Mucosa of stomach (tissue), 1 donor: ENCODE data around the gene SNX5.
A peak's percentile ranks its signal among the peaks of the same experiment; 100 is the strongest.

Experiments
- H3K27me3 ChIP-seq: one replicate; pipeline ENCODE4 v1.7.0; 2013; ENCODE audit warnings: mild to moderate bottlenecking, low read length; ENCODE audit not compliant: control insufficient read depth, insufficient read depth
- H3K36me3 ChIP-seq: one replicate; pipeline ENCODE4 v1.7.0; 2013; ENCODE audit warnings: low read length; ENCODE audit not compliant: control insufficient read depth, insufficient read depth
- H3K4me1 ChIP-seq: one replicate; pipeline ENCODE4 v1.7.0; 2013; ENCODE audit warnings: mild to moderate bottlenecking, low read length; ENCODE audit not compliant: control insufficient read depth, insufficient read depth
- H3K4me3 ChIP-seq: one replicate; pipeline ENCODE4 v1.7.0; 2013; ENCODE audit warnings: low read length
- H3K9ac ChIP-seq: one replicate; pipeline ENCODE4 v1.7.0; 2013; ENCODE audit warnings: mild to moderate bottlenecking, low read length, moderate library complexity
- H3K9me3 ChIP-seq: one replicate; pipeline ENCODE4 v1.7.0; 2013; ENCODE audit warnings: mild to moderate bottlenecking, low read length, moderate library complexity; ENCODE audit not compliant: control insufficient read depth
- donor health status: Pancreatic carcinoma.

Gene SNX5

GRCh38 chr20:17968366-17969277 is at the start of gene SNX5, which contains the start of gene MGME1:
TSS of gene SNX5 (minus strand) at chr20:17968794. CDS start at chr20:17968425, 369 bp downstream.
TSS of gene MGME1 (plus strand) at chr20:17969018. CDS start at chr20:17969860, 842 bp downstream.
- Histone ChIP-seq H3K4me1 (peaks cover 41% of the 10 kb centered on the region), H3K27me3 (no peaks in the 10 kb centered on the region), H3K4me3 (peak within 1 kb of the TSS; percentile 83), H3K9me3 (no peaks in the 10 kb centered on the region), H3K36me3 (no peaks in the 10 kb centered on the region), H3K9ac (peak within 1 kb of the TSS; percentile 93)

GRCh38 chr20:18018100-18018499 is 49.5 kb upstream of the SNX5 start:
- Histone ChIP-seq H3K4me1 (no peaks in the 10 kb centered on the region), H3K36me3 (peaks cover 28% of the 10 kb centered on the region), H3K9me3 (no peaks in the 10 kb centered on the region), H3K4me3 (no peak overlapping the region), H3K27me3 (no peaks in the 10 kb centered on the region), H3K9ac (no peak overlapping the region)

GRCh38 chr20:18016772-18017171 is 48.2 kb upstream of the SNX5 start:
- no peak overlapping the region for H3K9ac ChIP-seq
- no peaks in the 10 kb centered on the region for H3K9me3 ChIP-seq
- H3K36me3 ChIP-seq, result peaks cover 15% of the 10 kb centered on the region
- no peaks in the 10 kb centered on the region for H3K4me1 ChIP-seq
- no peak overlapping the region for H3K4me3 ChIP-seq
- no peaks in the 10 kb centered on the region for H3K27me3 ChIP-seq

GRCh38 chr20:18014411-18014810 is 45.8 kb upstream of the SNX5 start:
- Histone ChIP-seq H3K9me3 (no peaks in the 10 kb centered on the region), H3K27me3 (no peaks in the 10 kb centered on the region), H3K4me1 (no peaks in the 10 kb centered on the region), H3K9ac (no peak overlapping the region), H3K4me3 (no peak overlapping the region), H3K36me3 (no peaks in the 10 kb centered on the region)

GRCh38 chr20:18012901-18013300 is 44.3 kb upstream of the SNX5 start:
- Histone ChIP-seq H3K27me3 (no peaks in the 10 kb centered on the region), H3K9ac (no peak overlapping the region), H3K4me3 (no peak overlapping the region), H3K9me3 (no peaks in the 10 kb centered on the region), H3K4me1 (peaks cover 5% of the 10 kb centered on the region), H3K36me3 (no peaks in the 10 kb centered on the region)

- Histone ChIP-seq H3K9me3 (no peaks in the 10 kb centered on the region), H3K4me3 (no peak overlapping the region), H3K27me3 (no peaks in the 10 kb centered on the region), H3K4me1 (peaks cover 13% of the 10 kb centered on the region), H3K9ac (no peak overlapping the region), H3K36me3 (no peaks in the 10 kb centered on the region)
Measured at GRCh38 chr20:18011951-18012645, 43.5 kb upstream of the SNX5 start.

- no peaks in the 10 kb centered on the region for H3K9me3 ChIP-seq
- H3K4me1 ChIP-seq, result peaks cover 16% of the 10 kb centered on the region
- H3K9ac ChIP-seq, result no peak overlapping the region
- no peak overlapping the region for H3K4me3 ChIP-seq
- H3K27me3 ChIP-seq, result no peaks in the 10 kb centered on the region
- H3K36me3 ChIP-seq, result no peaks in the 10 kb centered on the region
Measured at GRCh38 chr20:18011482-18011881, 42.9 kb upstream of the SNX5 start.

- Histone ChIP-seq H3K4me1 (peaks cover 35% of the 10 kb centered on the region), H3K36me3 (no peaks in the 10 kb centered on the region), H3K9me3 (no peaks in the 10 kb centered on the region), H3K4me3 (no peak overlapping the region), H3K27me3 (no peaks in the 10 kb centered on the region), H3K9ac (no peak overlapping the region)
Measured at GRCh38 chr20:18009116-18009515, 40.5 kb upstream of the SNX5 start.

- Histone ChIP-seq H3K9ac (no peak overlapping the region), H3K9me3 (no peaks in the 10 kb centered on the region), H3K4me3 (no peak overlapping the region), H3K36me3 (no peaks in the 10 kb centered on the region), H3K4me1 (peaks cover 37% of the 10 kb centered on the region), H3K27me3 (no peaks in the 10 kb centered on the region)
Measured at GRCh38 chr20:18007534-18008292, 39.1 kb upstream of the SNX5 start.

- no peak overlapping the region for H3K4me3 ChIP-seq
- H3K27me3 ChIP-seq, result no peaks in the 10 kb centered on the region
- peaks cover 40% of the 10 kb centered on the region for H3K4me1 ChIP-seq
- H3K9me3 ChIP-seq, result no peaks in the 10 kb centered on the region
- H3K36me3 ChIP-seq, result no peaks in the 10 kb centered on the region
- H3K9ac ChIP-seq, result no peak overlapping the region
Measured at GRCh38 chr20:18006684-18007083, 38.1 kb upstream of the SNX5 start.

GRCh38 chr20:18005990-18006364 is 37.4 kb upstream of the SNX5 start:
- H3K9ac ChIP-seq, result no peak overlapping the region
- H3K36me3 ChIP-seq, result no peaks in the 10 kb centered on the region
- no peak overlapping the region for H3K4me3 ChIP-seq
- no peaks in the 10 kb centered on the region for H3K9me3 ChIP-seq
- peaks cover 46% of the 10 kb centered on the region for H3K4me1 ChIP-seq
- H3K27me3 ChIP-seq, result no peaks in the 10 kb centered on the region
